Vagina (tissue), 2 donors: ENCODE data around the gene KBTBD8. TPM values are rescaled to one million over a fixed set of nuclear protein-coding genes. Genes with fewer than 3 reads are reported as not detected.

Experiments used
- DNase-seq, 2 donors: peaks; one replicate each; pipeline ENCODE4 v3.0.0-alpha.2; 2017; ENCODE audit errors: extremely low spot score in 2 of 2
- H3K27ac ChIP-seq: fragments of 200-600 bp; sonication (generic); one replicate; pipeline ENCODE4 v1.5.1; 2019
- H3K27me3 ChIP-seq: fragments of 200-600 bp; sonication (generic); one replicate; pipeline ENCODE4 v1.5.1; 2019
- H3K36me3 ChIP-seq, 2 donors: fragments of 200-600 bp; sonication (generic); one replicate each; pipeline ENCODE4 v1.5.1; 2017 to 2019
- H3K4me1 ChIP-seq: fragments of 200-600 bp; sonication (generic); one replicate; pipeline ENCODE4 v1.5.1; 2019
- H3K4me3 ChIP-seq, 2 donors: fragments of 200-600 bp; sonication (generic); 1 replicate in 1 of 2; 2 replicates in 1 of 2; pipeline ENCODE4 v1.5.1; 2016 to 2019
- H3K9me3 ChIP-seq: fragments of 200-600 bp; sonication (generic); one replicate; pipeline ENCODE4 v1.5.1; 2019
- CTCF ChIP-seq, 3 experiments: fragments of 450-650 bp in 2 of 3; fragments of 200-600 bp in 1 of 3; sonication (generic) in 1 of 3; IDR thresholded peaks; one replicate each; pipeline ENCODE4 v1.5.1; 2017 to 2019; ENCODE audit warnings: antibody characterized with exemption in 3 of 3, mild to moderate bottlenecking in 2 of 3, moderate library complexity in 2 of 3
- POLR2A ChIP-seq, 2 donors: fragments of 450-650 bp; IDR thresholded peaks; one replicate each; pipeline ENCODE4 v1.6.1; 2017; ENCODE audit warnings: antibody characterized with exemption in 2 of 2, mild to moderate bottlenecking in 2 of 2, moderate library complexity in 2 of 2
- POLR2AphosphoS5 ChIP-seq, 2 donors: sonication (generic); formaldehyde crosslinking; IDR thresholded peaks; one replicate each; pipeline ENCODE4 v1.9.0; 2017; ENCODE audit warnings: antibody characterized with exemption in 2 of 2, mild to moderate bottlenecking in 2 of 2, low read depth in 1 of 2; ENCODE audit not compliant: insufficient read depth in 1 of 2
- intact Hi-C: fragments of 100-400 bp; cut with DNase I; formaldehyde crosslinking; loops from one replicate; pipeline ENCODE4 v1.15.1; 2023
- total RNA-seq: library from RNA; depleted of rRNA; stranded (reverse); fragments of >200 nt; gene quantifications from one replicate; pipeline ENCODE4 v1.2.3, GENCODE V29; 2016

The KBTBD8 gene
- total RNA-seq, 1 donor from 2014 or later, result 0.49 TPM

GRCh38 chr3:66971891-66972551 is 26.1 kb upstream of the KBTBD8 start:
- intact Hi-C loops, result loop anchor here (10.0 kb wide), 1 partner anchor 1903 kb away; no protein-coding TSS in a partner anchor
- no peak overlapping the region for H3K27ac ChIP-seq

GRCh38 chr3:66980791-66981190 is 17.3 kb upstream of the KBTBD8 start:
- DNase-seq, result no peak
- intact Hi-C loops, result no loop called here
- no peaks in the 10 kb centered on the region for H3K9me3 ChIP-seq

More at GRCh38 chr3:66971891-66972551, 26.1 kb upstream of the KBTBD8 start:
- no peaks in the 10 kb centered on the region for H3K4me1 ChIP-seq
- TF ChIP-seq CTCF (IDR thresholded peaks at IDR 0.05), result peak; percentile 7 to 91 (median 65)
- no peak for TF ChIP-seq POLR2A (IDR thresholded peaks at IDR 0.05)
- no peaks in the 10 kb centered on the region for H3K9me3 ChIP-seq
- H3K4me3 ChIP-seq, result peak overlapping the region; percentile 23 to 38
- H3K36me3 ChIP-seq, result no peaks in the 10 kb centered on the region
- no peaks in the 10 kb centered on the region for H3K27me3 ChIP-seq
- DNase-seq, result no peak

GRCh38 chr3:66983101-66983500 is 15.0 kb upstream of the KBTBD8 start:
- intact Hi-C loops, result no loop called here
- Histone ChIP-seq H3K9me3 (no peaks in the 10 kb centered on the region), H3K27ac (no peak overlapping the region), H3K36me3 (no peaks in the 10 kb centered on the region), H3K27me3 (no peaks in the 10 kb centered on the region), H3K4me3 (no peak overlapping the region), H3K4me1 (no peaks in the 10 kb centered on the region)
- TF ChIP-seq CTCF (IDR thresholded peaks at IDR 0.05) (no peak), POLR2A (IDR thresholded peaks at IDR 0.05) (no peak), POLR2AphosphoS5 (IDR thresholded peaks at IDR 0.05; ENCODE audit: insufficient read depth in 1 of 2, low read depth in 1 of 2) (no peak)
- no peak for DNase-seq

More at GRCh38 chr3:66980791-66981190, 17.3 kb upstream of the KBTBD8 start:
- Histone ChIP-seq H3K4me1 (no peaks in the 10 kb centered on the region), H3K27ac (no peak overlapping the region), H3K27me3 (no peaks in the 10 kb centered on the region), H3K4me3 (no peak overlapping the region), H3K36me3 (no peaks in the 10 kb centered on the region)
- TF ChIP-seq CTCF (IDR thresholded peaks at IDR 0.05) (no peak), POLR2AphosphoS5 (IDR thresholded peaks at IDR 0.05; ENCODE audit: insufficient read depth in 1 of 2, low read depth in 1 of 2) (no peak), POLR2A (IDR thresholded peaks at IDR 0.05) (no peak)

GRCh38 chr3:66985336-66985920 is 12.7 kb upstream of the KBTBD8 start:
- Histone ChIP-seq H3K27me3 (no peaks in the 10 kb centered on the region), H3K27ac (no peak overlapping the region), H3K4me3 (no peak overlapping the region), H3K4me1 (no peaks in the 10 kb centered on the region), H3K36me3 (no peaks in the 10 kb centered on the region), H3K9me3 (no peaks in the 10 kb centered on the region)
- TF ChIP-seq CTCF (IDR thresholded peaks at IDR 0.05), result no peak
- intact Hi-C loops, result no loop called here
- DNase-seq, result no peak

- Histone ChIP-seq H3K4me1 (no peaks in the 10 kb centered on the region), H3K4me3 (no peak overlapping the region), H3K36me3 (no peaks in the 10 kb centered on the region), H3K27me3 (no peaks in the 10 kb centered on the region), H3K9me3 (no peaks in the 10 kb centered on the region), H3K27ac (no peak overlapping the region)
- intact Hi-C loops, result no loop called here
- DNase-seq, result no peak
- no peak for TF ChIP-seq POLR2AphosphoS5 (IDR thresholded peaks at IDR 0.05; ENCODE audit: insufficient read depth in 1 of 2, low read depth in 1 of 2)
- TF ChIP-seq POLR2A (IDR thresholded peaks at IDR 0.05), result no peak
- no peak for TF ChIP-seq CTCF (IDR thresholded peaks at IDR 0.05)
Observed at GRCh38 chr3:66986406-66986805, 11.7 kb upstream of the KBTBD8 start.
